ENCODE data around the gene MNT. TPM values are rescaled to one million over a fixed set of nuclear protein-coding genes. Genes with fewer than 3 reads are reported as not detected.

MNT gene
- total RNA-seq, 1 experiment from 2014 or later, result 38.9 TPM

- Histone ChIP-seq H4K5ac (ENCODE audit: insufficient read length, low read depth, low read length) (no peak overlapping the region), H3K9me3 (ENCODE audit: control insufficient read depth, low read depth, low read length) (no peaks in the 10 kb centered on the region), H3K56ac (ENCODE audit: insufficient read length, low read depth, low read length) (no peak overlapping the region), H3K23ac (ENCODE audit: insufficient read length, low read depth, low read length) (no peak overlapping the region), H2AK5ac (ENCODE audit: insufficient read length, low read length) (no peak overlapping the region), H3K4me2 (ENCODE audit: insufficient read depth, insufficient read length, low read length) (no peak overlapping the region), H3K27me3 (ENCODE audit: insufficient read depth, low read length) (no peaks in the 10 kb centered on the region), H2BK120ac (ENCODE audit: low read depth, low read length, poor library complexity, severe bottlenecking) (no peak overlapping the region), H4K20me1 (ENCODE audit: control insufficient read depth, insufficient read depth, insufficient read length) (no peaks in the 10 kb centered on the region), H2BK20ac (ENCODE audit: low read depth, low read length, poor library complexity, severe bottlenecking) (no peak overlapping the region), H4K8ac (replicated peaks; ENCODE audit: insufficient read length, low read depth, low read length) (no peak overlapping the region), H2AFZ (ENCODE audit: low read length) (no peak overlapping the region), H3K27ac (ENCODE audit: insufficient read length, low read depth, low read length) (no peak overlapping the region), H2BK15ac (ENCODE audit: low read depth, low read length) (no peak overlapping the region), H2BK12ac (ENCODE audit: insufficient read length, low read depth, low read length) (no peak overlapping the region), H3K23me2 (ENCODE audit: insufficient read length, low read depth, low read length, poor library complexity, severe bottlenecking) (no peaks in the 10 kb centered on the region), H3K18ac (ENCODE audit: insufficient read length, low read depth, low read length) (no peak overlapping the region), H3K79me1 (ENCODE audit: insufficient read depth, low read depth, low read length, poor library complexity, severe bottlenecking) (no peaks in the 10 kb centered on the region), H3K14ac (ENCODE audit: insufficient read depth, low read length) (no peak overlapping the region), H3K9ac (ENCODE audit: extremely low read depth, insufficient read length, low read length) (no peak overlapping the region), H3K4me1 (ENCODE audit: insufficient read depth, low read length) (no peaks in the 10 kb centered on the region), H2BK5ac (ENCODE audit: insufficient read length, low read length) (no peak overlapping the region), H3K4ac (ENCODE audit: low read depth, low read length) (no peak overlapping the region), H3K79me2 (ENCODE audit: insufficient read depth, low read length) (no peaks in the 10 kb centered on the region), H4K91ac (ENCODE audit: insufficient read length, low read depth, low read length) (no peak overlapping the region), H3T11ph (ENCODE audit: low read length) (no peak overlapping the region)
- H3K9me3 Mint-ChIP-seq, result no peaks in the 10 kb centered on the region
- WGBS (ENCODE audit: extremely low coverage, insufficient read length, low lambda C conversion rate), result no CpG with 5 or more reads among the region's 19 CpGs
- peak; percentile 99 for TF ChIP-seq CTCF (conservative IDR thresholded peaks at IDR 0.05)
- H3K27me3 Mint-ChIP-seq (ENCODE audit: low read depth), result no peaks in the 10 kb centered on the region
- peaks cover 29 to 59% (median 51%) of the 10 kb centered on the region in 3 experiments for H3K36me3 Mint-ChIP-seq (ENCODE audit: insufficient read depth in 1 of 3, low read depth in 3 of 3)
- H3K27ac Mint-ChIP-seq, result peak overlapping the region in 2 of 3 experiments; percentile 54 to 97; a peak in 3 of 7 replicates
- H3K4me1 Mint-ChIP-seq, result peaks cover 6 to 9% of the 10 kb centered on the region in 2 experiments
- peak; percentile 91 for DNase-seq
- H3K4me3 Mint-ChIP-seq, result no peak overlapping the region
These were observed 15.3 kb upstream of the MNT start for GRCh38 chr17:2416010-2416734.

Measured in H9 (cell line).